Measurements from ENCODE around the gene CD99L2. TPM values are rescaled to one million over a fixed set of nuclear protein-coding genes. Genes with fewer than 3 reads are reported as not detected.

Gene CD99L2
- total RNA-seq, 2 donors from 2014 or later: 32.6 to 53.3 TPM

DNA sequence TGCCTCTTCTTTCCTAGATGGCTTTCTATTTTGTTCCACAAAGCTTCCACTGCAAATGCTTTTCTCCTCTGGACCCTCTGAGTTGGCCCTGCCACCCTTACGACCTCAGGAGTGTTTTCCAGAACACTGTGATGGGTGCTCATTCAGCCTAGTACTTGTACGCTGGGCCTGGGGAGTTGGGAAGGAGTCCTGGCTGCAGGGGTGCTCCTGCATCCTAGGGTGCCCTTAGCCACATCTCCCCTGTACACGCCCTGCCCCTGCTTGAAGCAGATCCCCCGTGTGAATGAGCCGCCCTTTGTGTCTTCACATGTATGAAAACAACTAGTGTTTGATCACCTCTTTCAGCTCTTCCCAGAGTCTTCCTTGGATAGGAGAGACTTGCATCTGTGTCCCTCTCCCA, 141.1 kb downstream of the CD99L2 start:
- WGBS: 97% methylated on average over 5 of the region's 5 CpGs
- intact Hi-C loops (cut with DNase I): no loop called here
- H3K9me3 ChIP-seq: no peaks in the 10 kb centered on the region
- no peaks in the 10 kb centered on the region for H3K4me1 ChIP-seq (replicated peaks)
- H3K36me3 ChIP-seq: no peaks in the 10 kb centered on the region
- H3K27me3 ChIP-seq (replicated peaks; ENCODE audit: insufficient read depth): no peaks in the 10 kb centered on the region
- no peak for TF ChIP-seq POLR2A (IDR thresholded peaks at IDR 0.05)
- no peak for TF ChIP-seq POLR2AphosphoS5 (IDR thresholded peaks at IDR 0.05)
- TF ChIP-seq, protein P1, sequence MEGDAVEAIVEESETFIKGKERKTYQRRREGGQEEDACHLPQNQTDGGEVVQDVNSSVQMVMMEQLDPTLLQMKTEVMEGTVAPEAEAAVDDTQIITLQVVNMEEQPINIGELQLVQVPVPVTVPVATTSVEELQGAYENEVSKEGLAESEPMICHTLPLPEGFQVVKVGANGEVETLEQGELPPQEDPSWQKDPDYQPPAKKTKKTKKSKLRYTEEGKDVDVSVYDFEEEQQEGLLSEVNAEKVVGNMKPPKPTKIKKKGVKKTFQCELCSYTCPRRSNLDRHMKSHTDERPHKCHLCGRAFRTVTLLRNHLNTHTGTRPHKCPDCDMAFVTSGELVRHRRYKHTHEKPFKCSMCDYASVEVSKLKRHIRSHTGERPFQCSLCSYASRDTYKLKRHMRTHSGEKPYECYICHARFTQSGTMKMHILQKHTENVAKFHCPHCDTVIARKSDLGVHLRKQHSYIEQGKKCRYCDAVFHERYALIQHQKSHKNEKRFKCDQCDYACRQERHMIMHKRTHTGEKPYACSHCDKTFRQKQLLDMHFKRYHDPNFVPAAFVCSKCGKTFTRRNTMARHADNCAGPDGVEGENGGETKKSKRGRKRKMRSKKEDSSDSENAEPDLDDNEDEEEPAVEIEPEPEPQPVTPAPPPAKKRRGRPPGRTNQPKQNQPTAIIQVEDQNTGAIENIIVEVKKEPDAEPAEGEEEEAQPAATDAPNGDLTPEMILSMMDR (IDR thresholded peaks at IDR 0.05): no peak
- H3K4me3 ChIP-seq: no peak overlapping the region
- DNase-seq (ENCODE audit: low spot score): no peak
- H3K27ac ChIP-seq: no peak overlapping the region

DNA sequence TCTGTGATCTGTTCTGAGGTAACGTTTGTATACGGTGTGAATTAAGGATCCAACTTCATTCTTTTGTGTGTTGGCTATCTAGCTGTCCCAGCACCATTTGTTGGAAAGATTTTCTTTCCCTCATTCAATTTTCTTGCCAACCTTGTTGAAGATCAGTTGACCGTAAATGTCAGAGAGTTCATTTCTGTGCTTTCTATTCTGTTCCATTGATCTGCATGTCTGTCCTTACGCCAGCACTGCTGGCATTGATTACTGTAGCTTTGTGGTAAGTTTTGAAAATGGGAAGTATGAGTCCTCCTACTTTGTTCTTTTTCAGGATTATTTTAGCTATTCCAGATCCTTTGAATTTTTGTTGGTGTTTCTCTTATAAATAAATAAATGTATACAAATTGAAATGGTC, 144.5 kb downstream of the CD99L2 start:
- intact Hi-C loops (cut with DNase I): no loop called here
- no peak for DNase-seq (ENCODE audit: low spot score)
- no peak overlapping the region for H3K27ac ChIP-seq
- TF ChIP-seq POLR2A (IDR thresholded peaks at IDR 0.05) (no peak), POLR2AphosphoS5 (IDR thresholded peaks at IDR 0.05) (no peak)
- TF ChIP-seq, protein P1 (IDR thresholded peaks at IDR 0.05): no peak
- no peaks in the 10 kb centered on the region for H3K4me1 ChIP-seq (replicated peaks)
- WGBS: 87% methylated on average over 4 of the region's 4 CpGs
- no peak overlapping the region for H3K4me3 ChIP-seq
- H3K27me3 ChIP-seq (replicated peaks; ENCODE audit: insufficient read depth): no peaks in the 10 kb centered on the region
- H3K9me3 ChIP-seq: no peaks in the 10 kb centered on the region
- no peaks in the 10 kb centered on the region for H3K36me3 ChIP-seq

DNA sequence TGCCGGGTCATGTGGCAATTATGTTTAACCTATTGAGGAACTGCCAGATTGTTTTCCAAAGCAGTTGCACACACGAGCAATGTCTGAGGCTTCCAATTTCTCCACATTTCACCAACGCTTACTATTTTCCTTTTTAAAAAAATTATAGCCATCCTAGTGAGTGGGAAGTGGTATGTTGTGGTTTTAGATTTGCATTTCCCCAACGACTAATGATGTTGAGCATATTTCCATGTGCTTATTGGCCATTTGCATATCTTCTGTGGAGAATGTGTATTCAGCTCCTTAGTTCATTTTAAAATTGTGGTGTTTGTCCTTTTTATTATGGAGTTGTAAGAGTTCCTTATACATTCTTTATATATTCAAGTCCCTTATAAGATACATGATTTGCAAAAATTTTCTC, 145.1 kb downstream of the CD99L2 start:
- no peak for TF ChIP-seq POLR2AphosphoS5 (IDR thresholded peaks at IDR 0.05)
- no peak for TF ChIP-seq POLR2A (IDR thresholded peaks at IDR 0.05)
- TF ChIP-seq, protein P1 (IDR thresholded peaks at IDR 0.05): no peak
- Histone ChIP-seq H3K4me1 (replicated peaks) (no peaks in the 10 kb centered on the region), H3K4me3 (no peak overlapping the region), H3K9me3 (no peaks in the 10 kb centered on the region), H3K27me3 (replicated peaks; ENCODE audit: insufficient read depth) (no peaks in the 10 kb centered on the region), H3K36me3 (no peaks in the 10 kb centered on the region), H3K27ac (no peak overlapping the region)
- 72% methylated on average over 4 of the region's 4 CpGs for WGBS
- intact Hi-C loops (cut with DNase I): no loop called here
- DNase-seq (ENCODE audit: low spot score): no peak

DNA sequence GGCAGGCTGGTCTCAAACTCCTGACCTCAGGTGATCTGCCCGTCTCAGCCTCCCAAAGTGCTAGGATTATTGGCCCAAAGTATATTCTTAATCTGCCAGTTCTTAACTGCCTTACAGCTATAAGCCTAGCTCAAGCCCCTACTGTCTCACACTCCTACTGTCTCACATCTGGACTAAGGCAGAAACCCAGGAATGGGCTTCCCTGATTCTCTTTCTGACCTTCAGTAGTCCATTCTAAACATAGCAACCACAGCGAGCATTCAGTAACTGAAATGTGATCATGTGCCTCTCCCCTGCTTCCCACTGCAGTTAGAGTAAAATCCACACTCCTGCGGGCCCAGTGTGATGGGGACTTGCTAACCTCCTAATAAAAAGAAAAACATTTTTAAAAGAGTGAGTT, 146.3 kb downstream of the CD99L2 start:
- Histone ChIP-seq H3K27ac (no peak overlapping the region), H3K9me3 (no peaks in the 10 kb centered on the region), H3K36me3 (no peaks in the 10 kb centered on the region), H3K4me3 (no peak overlapping the region), H3K4me1 (replicated peaks) (no peaks in the 10 kb centered on the region), H3K27me3 (replicated peaks; ENCODE audit: insufficient read depth) (no peaks in the 10 kb centered on the region)
- 90% methylated on average over 3 of the region's 3 CpGs for WGBS
- no peak for TF ChIP-seq POLR2AphosphoS5 (IDR thresholded peaks at IDR 0.05)
- TF ChIP-seq, protein P1 (IDR thresholded peaks at IDR 0.05): no peak
- TF ChIP-seq POLR2A (IDR thresholded peaks at IDR 0.05): no peak
- no peak for DNase-seq (ENCODE audit: low spot score)
- intact Hi-C loops (cut with DNase I): no loop called here

DNA sequence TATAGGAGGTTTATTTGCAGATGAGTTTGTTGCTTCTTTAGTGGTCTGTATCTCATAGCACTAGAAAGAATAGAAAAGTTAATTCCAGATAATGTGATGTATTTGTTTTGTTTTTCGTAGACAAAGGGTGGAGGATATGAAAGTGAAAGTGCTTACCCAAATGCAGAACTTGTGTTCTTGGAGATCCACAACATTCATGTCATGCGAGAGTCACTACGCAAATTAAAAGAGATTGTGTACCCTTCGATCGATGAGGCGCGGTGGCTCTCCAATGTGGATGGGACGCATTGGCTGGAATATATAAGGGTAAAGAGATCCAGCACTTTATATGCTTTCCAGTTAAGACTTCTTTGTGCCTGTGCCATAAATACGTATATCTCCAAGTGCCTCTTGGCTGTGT, 162.0 kb downstream of the CD99L2 start:
- DNase-seq (ENCODE audit: low spot score): no peak

More for the DNA sequence above, 162.0 kb downstream of the CD99L2 start:
- Histone ChIP-seq H3K27ac (no peak overlapping the region), H3K4me1 (replicated peaks) (no peaks in the 10 kb centered on the region), H3K27me3 (replicated peaks; ENCODE audit: insufficient read depth) (no peaks in the 10 kb centered on the region), H3K9me3 (no peaks in the 10 kb centered on the region), H3K36me3 (no peaks in the 10 kb centered on the region), H3K4me3 (no peak overlapping the region)
- intact Hi-C loops (cut with DNase I): no loop called here
- no peak for TF ChIP-seq POLR2A (IDR thresholded peaks at IDR 0.05)
- TF ChIP-seq, protein P1 (IDR thresholded peaks at IDR 0.05): no peak
- TF ChIP-seq POLR2AphosphoS5 (IDR thresholded peaks at IDR 0.05): no peak
- WGBS: 83% methylated on average over 9 of the region's 9 CpGs
